GM21367 (cell line): Measurements from ENCODE around the gene TTC9B.
"Not testable (repeated sequence)": the region's sequence is repeated elsewhere in the genome, so short reads cannot be mapped to it uniquely, and the experiment has no call there.

ENCODE experiments used
- ATAC-seq: cut with Tn5 transposase; IDR thresholded peaks from one replicate; pipeline ENCODE4 v1.9.1; 2021; ENCODE audit not compliant: unreplicated experiment

TTC9B gene

GRCh38 chr19:40174092-40174491, 44.1 kb downstream of the TTC9B start:
- ATAC-seq = no peak

DNA sequence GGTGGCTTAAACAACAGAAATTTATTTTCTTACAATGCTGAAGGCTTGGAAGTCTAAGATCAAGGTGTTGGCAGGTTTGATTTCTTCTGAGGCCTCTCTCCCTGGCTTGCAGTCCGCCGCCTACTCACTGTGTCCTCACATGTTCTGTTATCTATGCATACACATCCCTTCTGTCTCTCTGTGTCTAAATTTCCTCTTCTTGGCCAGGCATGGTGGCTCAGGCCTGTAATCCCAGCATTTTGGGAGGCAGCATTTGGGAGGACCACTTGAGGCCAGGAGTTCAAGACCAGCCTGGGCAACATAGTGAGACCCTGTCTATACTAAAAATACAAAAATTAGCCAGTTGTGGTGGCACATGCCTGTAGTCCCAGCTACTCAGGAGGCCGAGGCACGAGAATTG, 46.9 kb downstream of the TTC9B start:
- ATAC-seq = not testable (repeated sequence)

DNA sequence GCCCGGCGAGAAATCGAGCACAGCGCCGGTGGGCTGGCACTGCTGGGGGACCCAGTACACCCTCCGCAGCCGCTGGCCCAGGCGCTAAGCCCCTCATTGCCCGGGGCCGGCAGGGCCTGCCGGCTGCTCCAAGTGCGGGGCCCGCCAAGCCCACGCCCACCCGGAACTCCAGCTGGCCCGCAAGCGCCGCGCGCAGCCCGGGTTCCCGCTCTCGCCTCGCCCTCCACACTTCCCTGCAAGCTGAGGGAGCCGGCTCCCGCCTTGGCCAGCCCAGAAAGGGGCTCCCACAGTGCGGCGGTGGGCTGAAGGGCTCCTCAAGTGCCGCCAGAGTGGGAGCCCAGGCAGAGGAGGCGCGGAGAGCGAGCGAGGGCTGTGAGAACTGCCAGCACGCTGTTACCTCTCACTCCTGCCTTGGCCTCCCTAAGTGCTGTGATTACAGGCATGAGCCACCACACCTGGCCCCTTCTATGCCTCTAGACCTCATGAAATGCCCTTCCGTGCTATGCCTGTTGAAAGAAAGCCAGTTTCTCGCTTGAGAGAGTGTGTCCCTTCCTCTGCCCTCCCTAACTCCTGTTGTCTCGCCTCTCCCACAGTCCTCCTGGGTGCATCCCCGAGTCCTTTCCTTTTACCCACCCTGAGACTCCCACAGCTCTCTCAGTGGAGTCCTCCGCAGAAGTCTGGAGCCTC, 47.7 kb downstream of the TTC9B start:
- ATAC-seq = not testable (repeated sequence)

DNA sequence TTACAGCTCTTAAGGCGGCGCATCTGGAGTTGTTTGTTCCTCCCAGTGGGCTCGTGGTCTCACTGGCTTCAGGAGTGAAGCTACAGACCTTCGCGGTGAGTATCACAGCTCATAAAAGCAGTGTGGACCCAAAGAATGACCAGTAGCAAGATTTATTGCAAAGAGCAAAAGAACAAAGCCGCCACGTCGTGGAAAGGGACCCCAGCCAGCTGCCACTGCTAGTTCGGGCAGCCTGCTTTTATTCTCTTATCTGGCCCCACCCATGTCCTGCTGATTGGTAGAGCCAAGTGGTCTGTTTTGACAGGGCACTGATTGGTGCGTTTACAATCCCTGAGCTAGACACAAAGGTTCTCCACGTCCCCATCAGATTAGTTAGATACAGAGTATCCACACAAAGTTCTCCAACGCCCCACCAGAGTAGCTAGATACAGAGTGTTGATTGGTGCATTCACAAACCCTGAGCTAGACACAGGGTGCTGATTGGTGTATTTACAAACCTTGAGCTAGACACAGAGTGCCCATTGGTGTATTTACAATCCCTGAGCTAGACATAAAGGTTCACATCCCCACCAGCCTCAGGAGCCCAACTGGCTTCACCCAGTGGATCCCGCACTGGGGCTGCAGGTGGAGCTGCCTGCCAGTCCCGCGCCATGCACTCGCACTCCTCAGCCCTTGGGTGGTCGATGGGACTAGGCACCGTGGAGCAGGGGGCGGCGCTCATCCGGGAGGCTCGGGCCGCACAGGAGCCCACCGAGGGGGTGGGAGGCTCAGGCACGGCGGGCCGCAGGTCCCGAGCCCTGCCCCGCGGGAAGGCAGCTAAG, 48.5 kb downstream of the TTC9B start:
- ATAC-seq = not testable (repeated sequence)
